KG1 (cell line): Measurements from ENCODE around the gene CD52.
"Not testable (repeated sequence)": the region's sequence is repeated elsewhere in the genome, so short reads cannot be mapped to it uniquely, and the experiment has no call there.

ENCODE experiments used
- DNase-seq: peaks from one replicate; lab custom pipeline; 2025; lab: John Stamatoyannopoulos, UW

Gene CD52

GRCh38 chr1:26302733-26303405 lies 14.9 kb upstream of the CD52 start:
- DNase-seq = no peak

- peak; percentile 19 for DNase-seq
Measured at GRCh38 chr1:26305667-26306289, 12.0 kb upstream of the CD52 start.

GRCh38 chr1:26306290-26307229 lies 11.2 kb upstream of the CD52 start, which contains the start of gene UBXN11:
UBXN11 (minus strand) TSS chr1:26306636; CDS start chr1:26302883, 3,753 bp downstream.
- peak; percentile 88 for DNase-seq

- DNase-seq = no peak
Measured at GRCh38 chr1:26307363-26307781, 10.4 kb upstream of the CD52 start.

GRCh38 chr1:26307966-26308899 lies 9.5 kb upstream of the CD52 start:
- not testable (repeated sequence) for DNase-seq

GRCh38 chr1:26314501-26314900 lies 3.3 kb upstream of the CD52 start:
- DNase-seq = no peak

- no peak for DNase-seq
Measured at GRCh38 chr1:26315874-26316850, 1.6 kb upstream of the CD52 start.

- DNase-seq = no peak
Measured at GRCh38 chr1:26317146-26317545, 612 bp upstream of the CD52 start.

- DNase-seq = no peak
Measured at GRCh38 chr1:26318338-26319064, 743 bp downstream of the CD52 start.

GRCh38 chr1:26320896-26321295 lies 3.1 kb downstream of the CD52 start:
- no peak for DNase-seq

GRCh38 chr1:26321315-26322041 lies 3.7 kb downstream of the CD52 start:
- DNase-seq = peak; percentile 79

- DNase-seq = no peak
Measured at GRCh38 chr1:26322042-26322331, 4.2 kb downstream of the CD52 start.

GRCh38 chr1:26323382-26323781 lies 5.6 kb downstream of the CD52 start:
- no peak for DNase-seq

GRCh38 chr1:26324550-26324949 lies 6.8 kb downstream of the CD52 start:
- no peak for DNase-seq

GRCh38 chr1:26327956-26328362 lies 10.2 kb downstream of the CD52 start:
- no peak for DNase-seq

- no peak for DNase-seq
Measured at GRCh38 chr1:26328597-26328996, 10.8 kb downstream of the CD52 start.

GRCh38 chr1:26329380-26329779 lies 11.6 kb downstream of the CD52 start:
- not testable (repeated sequence) for DNase-seq

GRCh38 chr1:26330276-26330675 lies 12.5 kb downstream of the CD52 start:
- DNase-seq = no peak

- DNase-seq = not testable (repeated sequence)
Measured at GRCh38 chr1:26333312-26333711, 15.6 kb downstream of the CD52 start.
